Superior temporal gyrus (tissue), 1 donor: ENCODE results near the gene CILP2.

Source experiments
- DNase-seq: peaks from one replicate; pipeline ENCODE4 v3.0.0-alpha.2; 2016; ENCODE audit errors: extremely low spot score

CILP2 gene

GRCh38 chr19:19528721-19529490 is 9.2 kb upstream of the CILP2 start, which contains the start of gene YJEFN3:
Gene YJEFN3 (plus strand): TSS chr19:19528911. CDS start chr19:19528933, 22 bp downstream.
- peak; percentile 42 for DNase-seq

GRCh38 chr19:19529783-19530422 is 8.2 kb upstream of the CILP2 start:
- no peak for DNase-seq

GRCh38 chr19:19530423-19530804 is 7.7 kb upstream of the CILP2 start:
- DNase-seq, result no peak

GRCh38 chr19:19530889-19531288 is 7.2 kb upstream of the CILP2 start:
- no peak for DNase-seq

- DNase-seq, result peak; percentile 88
These were observed 5.9 kb upstream of the CILP2 start for GRCh38 chr19:19531951-19532805.

- DNase-seq, result no peak
These were observed 5.0 kb upstream of the CILP2 start for GRCh38 chr19:19532806-19533701.

GRCh38 chr19:19533841-19534240 is 4.2 kb upstream of the CILP2 start:
- DNase-seq, result no peak

- no peak for DNase-seq
These were observed 3.4 kb upstream of the CILP2 start for GRCh38 chr19:19534556-19535265.

- DNase-seq, result no peak
These were observed 2.5 kb upstream of the CILP2 start for GRCh38 chr19:19535311-19536191.

- no peak for DNase-seq
These were observed 703 bp upstream of the CILP2 start for GRCh38 chr19:19537075-19538048.

GRCh38 chr19:19538785-19539166 is 711 bp downstream of the CILP2 start:
- no peak for DNase-seq

- DNase-seq, result no peak
These were observed 1.6 kb downstream of the CILP2 start for GRCh38 chr19:19539698-19540063.

GRCh38 chr19:19540064-19540714 is 2.1 kb downstream of the CILP2 start:
- no peak for DNase-seq

GRCh38 chr19:19540715-19541515 is 2.9 kb downstream of the CILP2 start:
- DNase-seq, result no peak

- no peak for DNase-seq
These were observed 3.6 kb downstream of the CILP2 start for GRCh38 chr19:19541616-19542015.

- no peak for DNase-seq
These were observed 4.4 kb downstream of the CILP2 start for GRCh38 chr19:19542507-19542906.

- no peak for DNase-seq
These were observed 5.0 kb downstream of the CILP2 start for GRCh38 chr19:19543101-19543500.
